ENCODE data around the gene TMEM198. TPM values are rescaled to one million over a fixed set of nuclear protein-coding genes. Genes with fewer than 3 reads are reported as not detected.

Gene TMEM198
- total and polyA plus RNA-seq, 2 donors (not counting 3 experiments of a cell fraction or from before 2014, with no cell fraction given) = not detected

GRCh38 chr2:219509780-219510511 lies 33.9 kb upstream of the TMEM198 start:
- Histone ChIP-seq H4K20me1 (replicated peaks; ENCODE audit: control insufficient read depth, extremely low read depth, insufficient read depth, low read length) (no peaks in the 10 kb centered on the region), H3K4me1 (ENCODE audit: control insufficient read depth, extremely low read depth, insufficient read depth, low read length) (no peaks in the 10 kb centered on the region), H3K36me3 (ENCODE audit: control insufficient read depth in 2 of 2, extremely low read depth in 1 of 2, insufficient read depth in 2 of 2, low read length in 2 of 2) (peaks cover 0 to 14% of the 10 kb centered on the region in 2 experiments), H3K4me2 (ENCODE audit: insufficient read depth, low read length) (no peak overlapping the region), H3K4me3 (replicated peaks in 1 of 3; ENCODE audit: insufficient read depth in 1 of 3, low read depth in 1 of 3, low read length in 3 of 3) (peak overlapping the region in 1 of 3 experiments; percentile 1), H2AFZ (ENCODE audit: low read depth, low read length) (no peak overlapping the region), H3K79me2 (ENCODE audit: control insufficient read depth, insufficient read depth, low read length) (no peaks in the 10 kb centered on the region), H3K9me3 (replicated peaks; ENCODE audit: control insufficient read depth, insufficient read depth, low read length) (no peaks in the 10 kb centered on the region), H3K9me1 (replicated peaks; ENCODE audit: control insufficient read depth, extremely low read depth, insufficient read depth, low read length) (no peaks in the 10 kb centered on the region), H3K27me3 (ENCODE audit: control insufficient read depth in 2 of 2, insufficient read depth in 2 of 2, low read length in 2 of 2) (peaks cover 42 to 43% of the 10 kb centered on the region in 2 experiments), H3K27ac (ENCODE audit: insufficient read depth, low read depth, low read length) (no peak overlapping the region), H3K9ac (replicated peaks; ENCODE audit: extremely low read depth, insufficient read depth, low read length) (no peak overlapping the region)
- DNase-seq (ENCODE audit: low read depth, low spot score) (peak; percentile 60), FAIRE-seq (peak; percentile 86)
- intact Hi-C loops (cut with micrococcal nuclease) = loop anchor here (1.0 to 2.0 kb wide), 3 partner anchors 11 to 15 kb away; partner anchors contain the start of gene GMPPA
- TF ChIP-seq MAX (IDR thresholded peaks at IDR 0.05; ENCODE audit: insufficient read depth, insufficient read length) (no peak), JUN (IDR thresholded peaks at IDR 0.05; ENCODE audit: borderline replicate concordance, insufficient read depth, insufficient read length, low read depth) (no peak), POLR2A (IDR thresholded peaks at IDR 0.05; ENCODE audit: low read depth, low read length) (no peak), POLR2AphosphoS5 (IDR thresholded peaks at IDR 0.05; ENCODE audit: insufficient read depth, low read depth, low read length) (no peak), CTCF (IDR thresholded peaks at IDR 0.05; ENCODE audit: extremely low read depth in 1 of 2, insufficient read depth in 1 of 2, low read depth in 1 of 2, low read length in 2 of 2) (peak; percentile 68 to 84), MYC (IDR thresholded peaks at IDR 0.05; ENCODE audit: low read depth, low read length) (no peak), EZH2 (IDR thresholded peaks at IDR 0.05; ENCODE audit: borderline replicate concordance, low read depth, low read length, severe bottlenecking) (peak; percentile 18), GATA2 (IDR thresholded peaks at IDR 0.05; ENCODE audit: insufficient read depth, insufficient read length, low read depth, low read length) (no peak), FOS (IDR thresholded peaks at IDR 0.05; ENCODE audit: borderline replicate concordance, insufficient read depth, low read length) (no peak)
- ChIA-PET POLR2A (interaction anchor here (0.5 to 1.0 kb wide), 2 partner anchors 11 to 156 kb away, joined by 3 to 20 read pairs; partner anchors contain the start of gene GMPPA), CTCF (interaction anchor here (0.6 to 5.0 kb wide), 33 partner anchors 9 to 406 kb away, joined by 3 to 151 read pairs (median 5); partner anchors contain the start of genes CHPF, DES, DNPEP and GMPPA)
- dilution Hi-C loops (cut with MboI; ENCODE audit: extremely low pct_ligation_motif_present, low sequenced_read_pairs) = no loop called here
- BruUV-seq (replicated peaks) = no TSS peak
